CD4-positive, alpha-beta T cell treated with Interleukin-15 for 1 hour (primary cell): ENCODE measurements around the gene NEK10.
A peak's percentile ranks its signal among the peaks of the same experiment; 100 is the strongest.
"Not testable (repeated sequence)": the region's sequence is repeated elsewhere in the genome, so short reads cannot be mapped to it uniquely, and the experiment has no call there.

ENCODE experiments used
- DNase-seq: peaks from one replicate; pipeline ENCODE4 v3.0.0-alpha.2; 2020

The NEK10 gene, protein sequence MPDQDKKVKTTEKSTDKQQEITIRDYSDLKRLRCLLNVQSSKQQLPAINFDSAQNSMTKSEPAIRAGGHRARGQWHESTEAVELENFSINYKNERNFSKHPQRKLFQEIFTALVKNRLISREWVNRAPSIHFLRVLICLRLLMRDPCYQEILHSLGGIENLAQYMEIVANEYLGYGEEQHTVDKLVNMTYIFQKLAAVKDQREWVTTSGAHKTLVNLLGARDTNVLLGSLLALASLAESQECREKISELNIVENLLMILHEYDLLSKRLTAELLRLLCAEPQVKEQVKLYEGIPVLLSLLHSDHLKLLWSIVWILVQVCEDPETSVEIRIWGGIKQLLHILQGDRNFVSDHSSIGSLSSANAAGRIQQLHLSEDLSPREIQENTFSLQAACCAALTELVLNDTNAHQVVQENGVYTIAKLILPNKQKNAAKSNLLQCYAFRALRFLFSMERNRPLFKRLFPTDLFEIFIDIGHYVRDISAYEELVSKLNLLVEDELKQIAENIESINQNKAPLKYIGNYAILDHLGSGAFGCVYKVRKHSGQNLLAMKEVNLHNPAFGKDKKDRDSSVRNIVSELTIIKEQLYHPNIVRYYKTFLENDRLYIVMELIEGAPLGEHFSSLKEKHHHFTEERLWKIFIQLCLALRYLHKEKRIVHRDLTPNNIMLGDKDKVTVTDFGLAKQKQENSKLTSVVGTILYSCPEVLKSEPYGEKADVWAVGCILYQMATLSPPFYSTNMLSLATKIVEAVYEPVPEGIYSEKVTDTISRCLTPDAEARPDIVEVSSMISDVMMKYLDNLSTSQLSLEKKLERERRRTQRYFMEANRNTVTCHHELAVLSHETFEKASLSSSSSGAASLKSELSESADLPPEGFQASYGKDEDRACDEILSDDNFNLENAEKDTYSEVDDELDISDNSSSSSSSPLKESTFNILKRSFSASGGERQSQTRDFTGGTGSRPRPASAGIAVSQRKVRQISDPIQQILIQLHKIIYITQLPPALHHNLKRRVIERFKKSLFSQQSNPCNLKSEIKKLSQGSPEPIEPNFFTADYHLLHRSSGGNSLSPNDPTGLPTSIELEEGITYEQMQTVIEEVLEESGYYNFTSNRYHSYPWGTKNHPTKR

GRCh38 chr3:27368831-27369607, at the start of gene NEK10:
Gene NEK10, minus strand, starts transcription at chr3:27369383. Its CDS starts 16,501 bp downstream, at chr3:27352882.
- DNase-seq: peak; percentile 90

- no peak for DNase-seq
Observed at GRCh38 chr3:27415202-27415601, 46.0 kb upstream of the NEK10 start.

DNA sequence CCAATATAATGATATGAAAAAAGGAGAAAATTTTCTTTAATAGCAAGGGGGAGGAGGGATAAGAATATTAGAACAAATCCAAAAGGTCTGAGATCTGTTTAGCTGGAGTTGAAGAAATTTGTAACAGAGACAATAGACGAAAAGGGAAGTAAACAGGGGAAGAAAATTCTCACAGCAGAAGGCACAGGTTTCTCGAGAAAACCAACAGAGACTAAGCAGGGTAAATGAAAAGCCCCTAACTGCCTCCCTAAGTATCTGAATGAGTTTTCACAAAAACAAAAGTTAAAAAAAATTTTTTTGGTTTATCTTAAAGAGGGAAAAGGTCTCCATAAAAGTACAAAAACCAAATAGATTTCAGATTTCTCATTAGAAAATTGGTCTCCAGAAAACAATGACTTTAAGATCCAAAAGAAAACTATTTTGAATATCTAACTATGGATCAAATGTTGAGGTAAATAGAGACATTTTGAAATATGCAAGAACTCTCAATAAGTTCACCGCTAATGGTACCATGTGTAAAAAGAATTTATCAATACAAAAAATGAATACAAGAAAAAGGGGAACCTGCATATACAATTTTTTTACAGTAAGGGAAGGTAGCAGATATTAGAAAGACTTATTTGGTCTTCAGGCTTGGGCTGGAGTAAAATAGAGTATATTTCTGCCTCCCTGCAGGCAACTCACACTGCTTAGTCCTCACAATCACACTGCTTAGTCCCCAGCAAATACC, 23.9 kb upstream of the NEK10 start:
- DNase-seq: no peak

DNA sequence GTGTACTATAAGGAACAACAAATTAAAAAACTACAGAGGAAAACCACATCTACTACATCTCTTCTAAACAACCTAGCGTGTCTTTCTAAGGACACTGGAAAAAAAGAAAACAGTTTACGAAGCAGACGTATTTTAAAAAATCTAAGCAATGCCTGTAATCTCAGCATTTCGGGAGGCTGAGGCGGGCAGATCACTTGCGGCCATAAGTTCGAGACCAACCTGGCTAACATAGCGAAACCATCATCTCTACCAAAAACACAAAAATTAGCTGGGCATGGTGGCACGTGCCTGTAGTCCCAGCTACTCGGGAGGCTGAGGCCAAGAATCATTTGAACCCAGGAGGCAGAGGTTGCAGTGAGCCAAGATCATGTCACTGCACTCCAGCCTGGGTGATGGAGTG, 23.2 kb upstream of the NEK10 start:
- DNase-seq: not testable (repeated sequence)

- DNase-seq: no peak
Observed at GRCh38 chr3:27391796-27392195, 22.6 kb upstream of the NEK10 start.

- no peak for DNase-seq
Observed at GRCh38 chr3:27387625-27388024, 18.4 kb upstream of the NEK10 start.

- DNase-seq: no peak
Observed at GRCh38 chr3:27385504-27385903, 16.3 kb upstream of the NEK10 start.

- DNase-seq: no peak
Observed at GRCh38 chr3:27384191-27384590, 15.0 kb upstream of the NEK10 start.

DNA sequence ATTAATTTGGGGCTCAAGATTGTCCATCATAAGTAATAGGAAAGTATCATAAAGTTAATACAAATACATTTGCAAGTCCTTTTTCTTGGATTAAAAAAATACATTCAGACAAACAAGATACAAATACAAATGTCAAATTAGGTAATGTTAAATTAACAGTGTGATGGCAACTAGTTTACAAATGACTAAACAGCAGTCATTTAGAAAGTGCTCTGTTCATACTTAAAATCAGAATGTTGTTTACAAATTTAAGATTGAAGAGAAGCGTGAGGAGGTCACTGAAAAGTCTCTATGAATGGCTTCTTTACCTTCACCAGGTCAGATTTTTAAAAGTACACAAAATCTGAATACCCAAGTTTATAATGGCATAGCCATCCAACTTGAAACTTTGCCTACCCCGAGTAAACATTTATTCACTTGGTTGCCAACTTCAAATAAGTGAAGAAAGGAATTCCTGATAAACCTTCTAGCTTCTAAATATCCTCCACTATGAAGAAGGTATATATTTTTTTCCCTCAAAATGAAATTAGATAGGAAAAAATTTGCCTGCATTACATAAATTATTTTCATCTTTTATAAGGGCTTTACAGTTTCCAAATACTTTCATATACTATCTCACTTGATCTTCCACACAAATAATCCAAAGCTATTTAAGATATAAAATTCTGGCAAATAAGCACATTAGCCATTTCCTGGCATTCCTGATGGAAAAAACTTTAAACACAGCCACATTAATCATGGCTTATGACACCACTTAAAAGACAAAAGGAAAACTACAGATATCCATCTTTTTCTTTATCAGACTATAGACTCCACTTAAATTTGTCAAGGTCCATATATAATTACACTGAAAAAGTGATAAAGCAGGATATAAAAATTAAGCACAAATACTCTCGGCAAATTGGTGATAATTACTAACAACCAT, 11.5 kb upstream of the NEK10 start:
- DNase-seq: no peak

DNA sequence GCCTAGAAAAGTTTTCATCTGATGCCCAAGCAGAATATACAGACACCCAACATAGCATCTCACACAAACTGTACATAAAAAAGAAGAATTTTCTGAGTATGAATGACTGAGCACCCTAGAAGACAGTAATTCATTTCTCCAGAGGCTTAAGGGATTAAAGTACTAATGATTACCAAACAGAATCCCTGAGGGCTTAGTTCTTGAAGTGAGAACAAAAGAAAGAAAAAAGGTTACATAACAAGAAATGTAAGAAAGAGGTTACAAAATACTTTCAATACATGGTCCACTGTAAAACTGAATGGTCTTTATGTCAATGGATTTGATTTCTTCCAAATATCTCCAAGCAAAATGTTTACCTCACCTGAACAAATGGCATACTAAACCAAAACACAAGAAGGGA, 9.1 kb upstream of the NEK10 start:
- DNase-seq: no peak

DNA sequence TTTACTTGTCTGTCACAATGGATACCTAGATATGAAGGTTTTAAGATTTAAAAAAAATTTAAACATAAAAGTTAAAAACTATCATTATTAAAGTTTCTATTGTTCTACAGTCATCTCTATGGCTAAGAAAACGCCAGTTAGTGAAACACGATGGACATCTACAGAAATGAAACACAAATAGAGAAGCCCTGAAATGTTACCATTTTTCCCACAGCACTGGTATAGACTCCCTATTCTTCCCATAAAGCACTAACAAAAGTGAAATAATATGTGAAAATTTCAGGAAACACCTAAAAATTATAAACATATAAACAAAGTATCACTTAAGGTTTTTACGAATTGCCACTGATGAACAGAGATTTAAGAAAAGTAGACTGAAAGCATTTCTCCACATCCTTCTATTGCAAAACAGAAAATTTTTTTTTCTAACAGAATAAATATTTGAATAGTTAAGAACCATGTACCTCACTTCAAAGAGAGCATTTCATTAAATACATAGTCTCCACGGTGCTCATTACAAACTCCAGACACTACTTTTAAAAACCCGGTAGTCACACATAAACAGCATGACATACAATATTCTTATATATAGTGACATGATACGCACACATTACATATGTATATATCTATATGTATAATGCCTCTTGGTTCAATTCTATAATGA, 7.1 kb upstream of the NEK10 start:
- DNase-seq: no peak

DNA sequence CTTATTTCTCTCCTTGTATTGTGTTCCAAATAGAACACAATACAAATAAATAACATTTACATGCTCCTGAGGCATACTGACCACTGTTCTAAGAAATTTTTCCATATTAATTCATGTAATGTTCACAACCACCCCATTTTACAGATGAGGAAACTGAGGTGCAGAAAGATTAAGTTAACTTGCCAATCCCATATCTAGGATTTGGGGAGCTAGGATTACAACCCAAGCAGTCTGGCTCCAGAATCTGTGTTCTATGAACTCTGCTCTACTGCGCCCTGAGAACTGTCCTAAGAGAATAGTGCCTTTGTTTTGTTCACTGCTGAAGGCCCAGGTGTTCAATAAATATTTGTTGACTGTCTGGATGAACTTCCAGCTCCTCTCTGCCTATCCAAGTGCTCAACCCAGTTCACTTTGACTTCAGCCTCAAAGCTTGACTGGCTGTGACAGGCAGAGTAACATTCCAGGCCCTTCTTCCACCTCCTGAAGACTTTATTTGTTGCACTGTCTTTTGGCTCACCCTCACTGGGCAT, 3.1 kb downstream of the NEK10 start:
- no peak for DNase-seq

- no peak for DNase-seq
Observed at GRCh38 chr3:27360113-27361078, 8.8 kb downstream of the NEK10 start.

DNA sequence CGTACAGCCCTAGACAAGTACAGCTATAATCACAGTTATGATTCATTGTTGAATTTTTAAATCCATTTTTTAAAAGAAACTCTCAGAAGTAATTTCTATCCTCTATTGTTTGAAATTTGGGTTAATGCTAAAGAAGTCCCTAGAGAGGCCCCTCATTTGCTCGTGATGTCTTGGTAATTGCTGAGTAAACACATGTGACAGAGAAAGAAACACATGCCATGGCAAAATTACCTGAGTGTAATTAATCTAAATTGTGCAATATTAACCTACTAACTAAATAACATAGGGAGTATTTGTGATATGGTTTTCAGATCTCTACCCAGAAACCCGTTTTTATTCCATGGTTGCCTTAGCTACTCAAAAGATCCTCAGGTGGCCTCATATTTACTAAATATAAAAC, 10.8 kb downstream of the NEK10 start:
- DNase-seq: no peak

DNA sequence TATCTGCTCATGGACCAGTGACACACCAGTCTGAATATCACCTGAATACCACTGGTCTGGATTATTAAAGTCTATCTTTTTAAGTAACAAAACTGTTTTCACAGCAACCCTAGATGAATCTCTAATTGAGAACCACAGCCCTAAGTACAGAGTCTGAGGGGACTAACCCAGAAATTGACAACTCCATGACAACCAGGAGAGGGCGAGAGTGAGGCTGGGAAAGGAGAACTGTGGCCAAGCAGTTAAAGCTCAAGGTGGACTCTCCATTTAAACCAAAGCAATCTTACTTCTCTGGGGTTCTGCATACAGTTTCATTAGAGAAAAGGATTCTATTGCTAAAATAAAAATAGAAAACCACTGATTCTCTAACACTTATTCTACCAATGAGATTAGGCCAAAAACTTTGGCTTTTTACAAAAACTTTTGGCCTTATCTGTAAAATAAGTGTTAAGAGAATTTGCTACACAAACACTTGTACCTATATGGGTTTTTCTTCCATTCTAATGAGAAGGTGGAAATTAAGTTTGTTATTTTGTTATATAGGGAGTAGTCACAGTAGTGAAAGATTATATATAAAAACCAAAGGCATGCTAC, 11.4 kb downstream of the NEK10 start:
- DNase-seq: peak; percentile 62

DNA sequence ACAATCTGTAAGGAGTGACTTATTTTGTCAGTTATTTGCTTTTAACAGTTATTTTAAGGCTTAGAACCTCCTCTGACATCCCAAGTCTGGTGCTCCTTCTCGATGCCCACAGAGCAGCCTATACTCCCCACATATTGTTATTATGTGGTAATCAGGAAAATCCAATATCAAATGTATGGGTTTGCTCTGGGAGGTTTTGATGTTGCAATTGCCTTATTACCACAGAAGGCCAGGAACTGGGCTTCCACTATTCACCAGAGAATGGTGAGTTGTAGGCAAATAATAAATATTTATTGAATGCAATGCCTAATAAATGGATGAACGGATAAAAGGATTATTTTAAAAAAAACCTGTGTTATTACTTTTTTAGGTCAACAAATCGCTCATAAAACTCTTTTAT, 12.2 kb downstream of the NEK10 start:
- no peak for DNase-seq

GRCh38 chr3:27354588-27355203, 14.5 kb downstream of the NEK10 start:
- no peak for DNase-seq

DNA sequence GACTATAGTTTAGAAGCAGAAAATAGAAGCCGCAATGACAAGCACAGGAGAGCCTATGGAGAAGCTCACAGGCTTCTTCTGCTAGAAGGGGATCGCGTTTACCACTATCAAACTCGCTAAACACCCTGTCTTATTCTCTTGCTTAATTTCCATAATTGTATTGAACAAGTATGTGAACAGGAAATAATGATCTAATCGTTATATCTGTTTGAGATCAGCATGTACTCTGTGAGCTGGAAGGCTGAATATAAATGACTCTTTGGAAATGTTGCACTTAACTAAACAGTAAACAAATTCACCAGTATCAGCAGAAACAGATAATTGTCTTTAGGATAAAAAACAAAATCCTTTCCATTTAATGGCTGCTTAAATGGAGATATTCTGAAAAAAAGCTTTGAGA, 15.0 kb downstream of the NEK10 start:
- no peak for DNase-seq
